Measurements from ENCODE around the gene MED12L.

MED12L gene

DNA sequence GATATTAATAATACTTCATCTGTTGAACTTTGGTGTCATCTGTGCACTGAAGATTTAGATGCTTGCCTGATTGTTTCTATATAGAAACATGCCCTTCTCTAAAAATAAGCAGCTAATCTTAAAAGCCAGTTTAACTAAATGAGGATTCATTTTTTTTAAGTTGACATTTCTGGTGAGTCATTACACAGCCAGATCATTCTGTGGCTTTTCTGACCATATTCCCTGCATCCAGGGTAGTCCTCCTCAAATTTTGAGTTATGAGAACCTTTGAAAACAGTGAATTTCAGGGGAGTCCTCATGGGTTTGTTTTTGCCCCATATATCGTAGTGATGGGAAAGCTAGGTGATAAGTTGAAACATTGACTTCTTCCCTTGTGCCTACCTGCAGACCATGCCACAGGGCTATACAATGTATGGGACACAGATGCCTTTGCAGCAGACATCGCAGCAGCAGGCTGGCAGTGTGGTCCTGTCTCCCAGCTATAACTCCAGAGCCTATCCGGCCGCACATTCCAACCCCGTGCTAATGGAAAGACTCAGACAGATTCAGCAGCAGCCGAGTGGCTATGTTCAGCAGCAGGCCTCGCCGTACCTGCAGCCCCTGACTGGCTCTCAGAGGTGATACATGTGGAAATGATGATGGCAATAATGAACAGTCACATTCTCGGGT, 325.6 kb downstream of the MED12L start:
- TF ChIP-seq GATA2 (IDR thresholded peaks at IDR 0.05; ENCODE audit: low read depth, low read length) (no peak), GATA3 (IDR thresholded peaks at IDR 0.05; ENCODE audit: low read depth, low read length) (no peak)

GRCh38 chr3:151412989-151413388, 327.5 kb downstream of the MED12L start:
- TF ChIP-seq GATA2 (IDR thresholded peaks at IDR 0.05; ENCODE audit: low read depth, low read length) = no peak
- TF ChIP-seq GATA3 (IDR thresholded peaks at IDR 0.05; ENCODE audit: low read depth, low read length) = no peak

- no peak for TF ChIP-seq GATA3 (IDR thresholded peaks at IDR 0.05; ENCODE audit: low read depth, low read length)
- no peak for TF ChIP-seq GATA2 (IDR thresholded peaks at IDR 0.05; ENCODE audit: low read depth, low read length)
Observed at GRCh38 chr3:151415289-151415688, 329.8 kb downstream of the MED12L start.

GRCh38 chr3:151419806-151420205, 334.3 kb downstream of the MED12L start:
- TF ChIP-seq GATA2 (IDR thresholded peaks at IDR 0.05; ENCODE audit: low read depth, low read length) = no peak
- no peak for TF ChIP-seq GATA3 (IDR thresholded peaks at IDR 0.05; ENCODE audit: low read depth, low read length)

- TF ChIP-seq GATA3 (IDR thresholded peaks at IDR 0.05; ENCODE audit: low read depth, low read length) (no peak), GATA2 (IDR thresholded peaks at IDR 0.05; ENCODE audit: low read depth, low read length) (no peak)
Observed at GRCh38 chr3:151421938-151422337, 336.5 kb downstream of the MED12L start.

DNA sequence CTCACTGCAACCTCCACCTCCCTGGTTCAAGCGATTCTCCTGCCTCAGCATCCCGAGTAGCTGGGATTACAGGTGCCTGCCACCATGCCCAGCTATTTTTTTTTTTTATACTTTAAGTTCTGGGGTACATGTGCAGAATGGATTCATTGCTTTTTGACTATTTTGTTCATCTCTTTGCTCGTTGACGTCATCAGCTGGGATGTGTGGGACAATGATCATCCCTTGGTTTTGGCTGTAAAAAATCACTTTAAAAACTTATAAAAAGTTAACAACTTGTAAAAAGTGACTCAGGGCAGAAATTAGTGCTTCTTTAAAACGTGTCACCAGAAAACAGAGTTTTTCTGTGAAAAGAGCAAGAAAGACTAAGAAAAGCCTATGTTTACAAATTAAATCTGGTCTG, 337.6 kb downstream of the MED12L start:
- TF ChIP-seq GATA2 (IDR thresholded peaks at IDR 0.05; ENCODE audit: low read depth, low read length) (no peak), GATA3 (IDR thresholded peaks at IDR 0.05; ENCODE audit: low read depth, low read length) (no peak)

DNA sequence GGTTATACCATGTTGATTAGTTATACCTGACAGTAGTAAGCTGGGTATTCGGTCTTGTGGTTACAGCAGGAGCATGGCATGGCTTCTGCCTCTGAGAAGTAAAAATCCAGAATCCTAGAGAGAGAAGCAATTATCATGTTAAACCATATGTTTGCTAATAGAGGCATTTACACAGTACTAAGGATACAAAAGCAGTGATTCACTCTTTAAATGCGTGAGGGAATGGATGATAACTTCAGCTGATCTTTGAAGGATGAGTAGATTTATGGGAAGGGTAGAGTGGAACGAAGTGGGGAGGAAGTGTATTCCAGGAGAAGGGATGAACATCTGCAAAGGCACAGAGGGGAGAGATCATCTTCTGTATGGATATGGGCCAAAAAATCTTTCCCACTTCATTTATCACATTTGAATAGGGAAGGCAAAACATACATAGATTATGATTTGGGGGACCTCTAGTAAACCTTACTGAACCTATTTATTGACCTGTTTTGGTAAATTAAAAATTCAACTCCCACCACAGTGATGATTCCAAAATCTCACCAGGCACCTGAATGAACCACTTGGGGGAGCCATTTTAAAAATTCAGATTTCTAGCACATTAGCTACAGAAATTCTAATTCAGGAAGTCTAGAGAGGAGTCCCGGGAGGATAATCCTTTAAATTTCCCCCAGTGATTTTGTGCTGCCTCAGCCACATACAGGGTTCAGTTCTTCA, 340.3 kb downstream of the MED12L start:
- no peak for TF ChIP-seq GATA3 (IDR thresholded peaks at IDR 0.05; ENCODE audit: low read depth, low read length)
- TF ChIP-seq GATA2 (IDR thresholded peaks at IDR 0.05; ENCODE audit: low read depth, low read length) = no peak

DNA sequence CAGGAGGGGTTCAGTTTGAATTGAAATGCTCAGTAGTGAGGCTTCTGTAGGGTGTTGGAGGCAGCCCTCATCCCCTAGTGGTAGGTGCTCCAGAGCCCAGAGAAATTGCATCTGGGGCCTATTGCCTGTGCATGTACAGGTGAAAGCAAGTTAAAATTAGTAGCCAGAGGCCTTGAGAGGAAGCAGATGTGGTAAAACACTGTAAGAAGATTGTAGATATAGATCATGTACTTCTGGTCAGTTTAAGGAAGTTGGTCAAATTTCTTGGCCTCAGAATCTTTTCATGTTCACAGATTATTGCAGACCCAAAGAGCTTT, 340.8 kb downstream of the MED12L start:
- TF ChIP-seq GATA3 (IDR thresholded peaks at IDR 0.05; ENCODE audit: low read depth, low read length) (no peak), GATA2 (IDR thresholded peaks at IDR 0.05; ENCODE audit: low read depth, low read length) (no peak)

DNA sequence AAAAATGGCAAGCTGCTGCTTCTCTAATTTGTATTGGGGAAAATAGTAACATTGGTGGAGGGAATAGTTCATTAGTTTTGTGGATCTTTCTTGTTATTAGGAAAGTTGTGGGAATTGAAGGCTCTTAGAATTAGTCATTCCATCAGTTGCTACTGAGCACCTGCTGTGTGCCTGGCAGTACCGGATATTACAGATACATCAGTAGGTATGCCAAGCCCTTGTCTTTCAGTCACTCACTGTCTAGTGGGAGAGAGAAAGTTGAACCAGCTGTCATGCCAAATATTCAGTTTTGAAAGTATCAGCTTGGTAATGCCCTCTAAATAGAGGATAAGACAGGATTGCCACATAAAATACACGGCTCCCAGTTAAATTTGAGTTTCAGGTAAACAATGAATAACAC, 342.9 kb downstream of the MED12L start:
- TF ChIP-seq GATA2 (IDR thresholded peaks at IDR 0.05; ENCODE audit: low read depth, low read length) (no peak), GATA3 (IDR thresholded peaks at IDR 0.05; ENCODE audit: low read depth, low read length) (no peak)

DNA sequence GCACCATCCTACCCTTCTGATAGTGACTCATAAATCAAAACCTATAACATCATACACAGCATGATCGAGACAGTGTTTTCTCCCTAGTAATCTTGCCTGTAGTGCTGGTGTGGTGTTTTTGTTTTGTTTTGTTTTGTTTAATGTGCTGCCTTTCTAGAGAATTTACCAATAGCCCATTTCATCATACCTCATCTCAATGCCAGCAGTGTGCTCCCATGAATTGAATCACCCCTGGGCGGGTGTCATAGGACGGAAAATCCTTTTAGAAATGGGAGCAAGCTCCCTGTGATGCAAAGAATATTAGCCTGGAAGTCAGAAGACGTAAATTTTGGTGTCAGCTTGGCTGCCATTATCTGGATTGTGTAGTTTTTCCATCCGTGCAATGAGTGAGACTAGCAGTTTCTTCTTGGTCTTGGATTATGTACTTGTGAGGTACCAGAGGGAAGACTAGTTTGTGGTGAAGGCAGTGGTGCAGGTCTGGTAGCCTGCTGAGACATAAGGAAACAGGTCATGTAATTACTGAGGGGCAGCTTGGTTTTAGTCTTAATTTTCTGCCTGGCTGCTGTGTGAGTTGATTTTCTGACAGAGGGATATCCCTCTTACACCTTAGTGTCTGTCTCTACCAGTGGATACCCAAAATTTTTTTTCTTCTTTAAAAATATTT, 345.5 kb downstream of the MED12L start:
- TF ChIP-seq GATA3 (IDR thresholded peaks at IDR 0.05; ENCODE audit: low read depth, low read length) = no peak
- TF ChIP-seq GATA2 (IDR thresholded peaks at IDR 0.05; ENCODE audit: low read depth, low read length) = no peak

GRCh38 chr3:151431940-151432339, 346.5 kb downstream of the MED12L start:
- TF ChIP-seq GATA3 (IDR thresholded peaks at IDR 0.05; ENCODE audit: low read depth, low read length) (no peak), GATA2 (IDR thresholded peaks at IDR 0.05; ENCODE audit: low read depth, low read length) (no peak)

- TF ChIP-seq GATA3 (IDR thresholded peaks at IDR 0.05; ENCODE audit: low read depth, low read length) = no peak
- TF ChIP-seq GATA2 (IDR thresholded peaks at IDR 0.05; ENCODE audit: low read depth, low read length) = no peak
Observed at GRCh38 chr3:151432616-151433372, 347.3 kb downstream of the MED12L start.

- TF ChIP-seq GATA3 (IDR thresholded peaks at IDR 0.05; ENCODE audit: low read depth, low read length) (no peak), GATA2 (IDR thresholded peaks at IDR 0.05; ENCODE audit: low read depth, low read length) (no peak)
Observed at GRCh38 chr3:151434151-151434890, 348.9 kb downstream of the MED12L start.
